Natural killer cell (primary cell): Measurements from ENCODE around the gene SORCS2. TPM values are rescaled to one million over a fixed set of nuclear protein-coding genes. Genes with fewer than 3 reads are reported as not detected.

Experiments
- ATAC-seq, 3 donors: fragments of 150-1000 bp in 2 of 3; fragments of 200-7000 bp in 1 of 3; cut with Tn5 transposase; 1 replicate in 1 of 3; 2 replicates in 2 of 3; pipeline ENCODE4 v1.10.0; 2021; ENCODE audit warnings: mild to moderate bottlenecking in 2 of 3, moderate library complexity in 2 of 3
- DNase-seq, 2 donors: peaks; one replicate each; pipeline versions ENCODE4 v3.0.0 to v3.0.0-alpha.2; 2013 to 2021; ENCODE audit warnings: mixed read lengths in 1 of 2
- H3K27ac ChIP-seq: one replicate; pipeline ENCODE4 v1.5.1; 2013; ENCODE audit warnings: mild to moderate bottlenecking, low read length
- H3K27me3 ChIP-seq: one replicate; pipeline ENCODE4 v1.6.1; 2013; ENCODE audit warnings: low read length; ENCODE audit not compliant: control insufficient read depth, insufficient read depth
- H3K36me3 ChIP-seq: one replicate; pipeline ENCODE4 v1.6.1; 2013; ENCODE audit warnings: low read length; ENCODE audit not compliant: control insufficient read depth, insufficient read depth
- H3K4me1 ChIP-seq: one replicate; pipeline ENCODE4 v1.6.1; 2013; ENCODE audit warnings: low read length; ENCODE audit not compliant: control insufficient read depth, insufficient read depth
- H3K4me3 ChIP-seq: one replicate; pipeline ENCODE4 v1.5.1; 2013; ENCODE audit warnings: low read length
- H3K9me3 ChIP-seq: one replicate; pipeline ENCODE4 v1.6.1; 2013; ENCODE audit warnings: low read length; ENCODE audit not compliant: control insufficient read depth, insufficient read depth
- H3K27ac Mint-ChIP-seq, 2 donors: one replicate each; pipeline ENCODE4 v1.8.0; 2022; ENCODE audit warnings: mild to moderate bottlenecking in 2 of 2, mixed read lengths in 2 of 2, moderate library complexity in 1 of 2
- H3K27me3 Mint-ChIP-seq, 2 donors: one replicate each; pipeline ENCODE4 v1.8.0; 2022; ENCODE audit warnings: low read depth in 2 of 2, mixed read lengths in 2 of 2
- H3K36me3 Mint-ChIP-seq: one replicate; pipeline ENCODE4 v1.8.0; 2022; ENCODE audit warnings: mixed read lengths
- H3K4me1 Mint-ChIP-seq, 2 donors: one replicate each; pipeline ENCODE4 v1.8.0; 2022; ENCODE audit warnings: mixed read lengths in 2 of 2
- H3K4me3 Mint-ChIP-seq: one replicate; pipeline ENCODE4 v1.8.0; 2022; ENCODE audit warnings: mild to moderate bottlenecking, moderate library complexity, mixed read lengths
- H3K9me3 Mint-ChIP-seq, 2 donors: one replicate each; pipeline ENCODE4 v1.8.0; 2022; ENCODE audit warnings: mixed read lengths in 2 of 2
- CTCF ChIP-seq: fragments of 200-600 bp; IDR thresholded peaks from one replicate; pipeline ENCODE4 v1.8.0; 2022; ENCODE audit warnings: antibody characterized with exemption
- WGBS: methylation state at CpG from one replicate; pipeline ENCODE4 v1.1.7; 2013; ENCODE audit warnings: missing lambda C conversion rate; ENCODE audit not compliant: insufficient coverage; 5-methylcytosine and 5-hydroxymethylcytosine counted together
- intact Hi-C: fragments of 100-400 bp; cut with micrococcal nuclease; formaldehyde crosslinking; loops from one replicate; pipeline ENCODE4 v1.14.2; 2022
- total RNA-seq, 4 donors: library from RNA; stranded (reverse); fragments of 120-200 nt in 1 of 4; gene quantifications; one replicate each; pipeline versions ENCODE4 v1.2.3 to v1.2.4, GENCODE V29; 2013 to 2022

Gene SORCS2
- total RNA-seq, 3 donors from 2014 or later (not counting 1 experiment from before 2014, with no cell fraction given): 1.2 to 2.5 (median 1.4) TPM

GRCh38 chr4:7624396-7624980, 432.1 kb downstream of the SORCS2 start:
- 92% methylated on average over 11 of the region's 11 CpGs for WGBS
- Mint-ChIP-seq H3K4me1 (peaks cover under 1 to 7% of the 10 kb centered on the region in 2 donors), H3K4me3 (no peak overlapping the region), H3K27me3 (peaks cover 0 to 17% of the 10 kb centered on the region in 2 donors), H3K9me3 (no peaks in the 10 kb centered on the region), H3K36me3 (no peaks in the 10 kb centered on the region), H3K27ac (no peak overlapping the region)
- Histone ChIP-seq H3K4me3 (no peak overlapping the region), H3K27ac (no peak overlapping the region), H3K27me3 (no peaks in the 10 kb centered on the region), H3K36me3 (no peaks in the 10 kb centered on the region), H3K4me1 (peaks cover 6% of the 10 kb centered on the region), H3K9me3 (no peaks in the 10 kb centered on the region)
- intact Hi-C loops: no loop called here
- ATAC-seq (no peak), DNase-seq (no peak)
- TF ChIP-seq CTCF: no peak

- TF ChIP-seq CTCF: no peak
- H3K4me3 ChIP-seq: no peak overlapping the region
- 80% methylated on average over 3 of the region's 3 CpGs for WGBS
- intact Hi-C loops: no loop called here
- ATAC-seq (no peak), DNase-seq (no peak)
- H3K27me3 ChIP-seq: no peaks in the 10 kb centered on the region
- Mint-ChIP-seq H3K27me3 (peaks cover 0 to 15% of the 10 kb centered on the region in 2 donors), H3K27ac (no peak overlapping the region), H3K9me3 (no peaks in the 10 kb centered on the region), H3K4me3 (no peak overlapping the region), H3K4me1 (peaks cover 6 to 12% of the 10 kb centered on the region in 2 donors), H3K36me3 (no peaks in the 10 kb centered on the region)
- H3K4me1 ChIP-seq: peaks cover 6% of the 10 kb centered on the region
- H3K36me3 ChIP-seq: no peaks in the 10 kb centered on the region
- H3K27ac ChIP-seq: no peak overlapping the region
- peaks cover 3% of the 10 kb centered on the region for H3K9me3 ChIP-seq
These were observed 432.7 kb downstream of the SORCS2 start for GRCh38 chr4:7625071-7625470.

- no peak overlapping the region for H3K27ac ChIP-seq
- no peaks in the 10 kb centered on the region for H3K36me3 ChIP-seq
- no peaks in the 10 kb centered on the region for H3K4me1 ChIP-seq
- Mint-ChIP-seq H3K9me3 (no peaks in the 10 kb centered on the region), H3K27me3 (peaks cover 8 to 17% of the 10 kb centered on the region in 2 donors), H3K27ac (no peak overlapping the region), H3K4me1 (peaks cover 6 to 11% of the 10 kb centered on the region in 2 donors), H3K4me3 (no peak overlapping the region), H3K36me3 (no peaks in the 10 kb centered on the region)
- H3K4me3 ChIP-seq: no peak overlapping the region
- H3K27me3 ChIP-seq: no peaks in the 10 kb centered on the region
- no peak for TF ChIP-seq CTCF
- H3K9me3 ChIP-seq: peaks cover 4% of the 10 kb centered on the region
- ATAC-seq (no peak), DNase-seq (no peak)
- WGBS: 61% methylated on average over 4 of the region's 7 CpGs
- intact Hi-C loops: no loop called here
These were observed 434.2 kb downstream of the SORCS2 start for GRCh38 chr4:7626531-7626930.
